Lung (tissue), 12 donors: ENCODE measurements around the gene PRICKLE2. TPM values are rescaled to one million over a fixed set of nuclear protein-coding genes. Genes with fewer than 3 reads are reported as not detected.
A peak's percentile ranks its signal among the peaks of the same experiment; 100 is the strongest.

Experiments used
- ATAC-seq: fragments of 200-7000 bp; cut with Tn5 transposase; one replicate; pipeline ENCODE4 v1.9.1; 2020; ENCODE audit warnings: moderate number of reproducible peaks; ENCODE audit not compliant: insufficient read depth, low FRiP score
- DNase-seq, 3 donors: peaks; one replicate each; pipeline ENCODE4 v3.0.0-alpha.2; 2013 to 2017
- H3K27ac ChIP-seq, 2 donors: one replicate each; pipeline ENCODE4 v1.5.1; 2013; ENCODE audit warnings: mild to moderate bottlenecking in 2 of 2, moderate library complexity in 2 of 2, control low read depth in 1 of 2, inconsistent platforms in 1 of 2, low read depth in 1 of 2, low read length in 1 of 2
- H3K27me3 ChIP-seq, 3 donors: one replicate each; pipeline ENCODE4 v1.5.1; 2013; ENCODE audit warnings: low read length in 2 of 3; ENCODE audit not compliant: control insufficient read depth in 3 of 3, insufficient read depth in 3 of 3
- H3K36me3 ChIP-seq, 4 donors: one replicate each; pipeline ENCODE4 v1.5.1; 2013; ENCODE audit warnings: low read length in 4 of 4, mild to moderate bottlenecking in 1 of 4, moderate library complexity in 1 of 4; ENCODE audit not compliant: control insufficient read depth in 4 of 4, insufficient read depth in 4 of 4
- H3K4me1 ChIP-seq, 5 donors: one replicate each; pipeline ENCODE4 v1.5.1; 2013; ENCODE audit warnings: low read length in 5 of 5, mild to moderate bottlenecking in 2 of 5, moderate library complexity in 1 of 5; ENCODE audit not compliant: control insufficient read depth in 5 of 5, insufficient read depth in 5 of 5
- H3K4me3 ChIP-seq: one replicate; pipeline ENCODE4 v1.5.1; 2013; ENCODE audit warnings: mild to moderate bottlenecking, control low read depth, moderate library complexity
- H3K9ac ChIP-seq, 2 donors: one replicate each; pipeline ENCODE4 v1.5.1; 2013; ENCODE audit warnings: low read length in 2 of 2, control low read depth in 1 of 2; ENCODE audit not compliant: insufficient read depth in 1 of 2
- H3K9me3 ChIP-seq, 4 donors: one replicate each; pipeline ENCODE4 v1.5.1; 2013; ENCODE audit warnings: low read length in 3 of 4, mild to moderate bottlenecking in 1 of 4, moderate library complexity in 1 of 4; ENCODE audit not compliant: control insufficient read depth in 4 of 4, insufficient read depth in 3 of 4
- WGBS, 2 donors: extraction: QIAGEN DNeasy Blood & Tissue Kit; methylation state at CpG; one replicate each; pipeline ENCODE4 v1.1.7; 2013; 5-methylcytosine and 5-hydroxymethylcytosine counted together
- polyA plus RNA-seq, 2 donors: library from polyadenylated mRNA; stranded (reverse); fragments of 200-250 nt; gene quantifications; one replicate each; pipeline ENCODE4 v1.2.1, GENCODE V29; 2013
- total RNA-seq, 2 donors: library from RNA; depleted of rRNA in 1 of 2; stranded (reverse); fragments of >200 nt in 1 of 2; gene quantifications; one replicate each; pipeline ENCODE4 v1.2.1, GENCODE V29; 2014 to 2021
- TF ChIP-seq, protein P1 (sequence below): IDR thresholded peaks from 2 replicates; pipeline ENCODE4 v1.5.1; 2012; ENCODE audit warnings: mild to moderate bottlenecking; ENCODE audit errors: control extremely low read depth, extremely low read depth
- donor health status: control.
- donor health status: control.
- donor health status: Bipolar disorder and iron deficiency.
- donor health status: healthy.
- donor health status: DM: yes; HTN: yes; CAD: no.

Gene PRICKLE2
- total and polyA plus RNA-seq, 4 donors, result 4.0 to 88.0 (median 19.9) TPM

GRCh38 chr3:64218329-64218728 lies 6.9 kb downstream of the PRICKLE2 start:
- Histone ChIP-seq H3K4me1 (peaks cover 18 to 98% (median 45%) of the 10 kb centered on the region in 5 donors), H3K36me3 (peaks cover 0 to 4% (median 0%) of the 10 kb centered on the region in 4 donors), H3K9me3 (no peaks in the 10 kb centered on the region), H3K9ac (no peak overlapping the region), H3K4me3 (no peak overlapping the region), H3K27me3 (no peaks in the 10 kb centered on the region), H3K27ac (no peak overlapping the region)
- TF ChIP-seq, protein P1, sequence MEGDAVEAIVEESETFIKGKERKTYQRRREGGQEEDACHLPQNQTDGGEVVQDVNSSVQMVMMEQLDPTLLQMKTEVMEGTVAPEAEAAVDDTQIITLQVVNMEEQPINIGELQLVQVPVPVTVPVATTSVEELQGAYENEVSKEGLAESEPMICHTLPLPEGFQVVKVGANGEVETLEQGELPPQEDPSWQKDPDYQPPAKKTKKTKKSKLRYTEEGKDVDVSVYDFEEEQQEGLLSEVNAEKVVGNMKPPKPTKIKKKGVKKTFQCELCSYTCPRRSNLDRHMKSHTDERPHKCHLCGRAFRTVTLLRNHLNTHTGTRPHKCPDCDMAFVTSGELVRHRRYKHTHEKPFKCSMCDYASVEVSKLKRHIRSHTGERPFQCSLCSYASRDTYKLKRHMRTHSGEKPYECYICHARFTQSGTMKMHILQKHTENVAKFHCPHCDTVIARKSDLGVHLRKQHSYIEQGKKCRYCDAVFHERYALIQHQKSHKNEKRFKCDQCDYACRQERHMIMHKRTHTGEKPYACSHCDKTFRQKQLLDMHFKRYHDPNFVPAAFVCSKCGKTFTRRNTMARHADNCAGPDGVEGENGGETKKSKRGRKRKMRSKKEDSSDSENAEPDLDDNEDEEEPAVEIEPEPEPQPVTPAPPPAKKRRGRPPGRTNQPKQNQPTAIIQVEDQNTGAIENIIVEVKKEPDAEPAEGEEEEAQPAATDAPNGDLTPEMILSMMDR, result no peak
- DNase-seq, result no peak
- WGBS, 2 donors, result 88 to 90% methylated on average over 3 of the region's 3 CpGs
- ATAC-seq, result no peak

- WGBS, 2 donors, result 47 to 71% methylated on average over 10 of the region's 10 CpGs
- ATAC-seq (no peak), DNase-seq (peak; percentile 52 to 74 (median 67))
- H3K9ac ChIP-seq, result peak overlapping the region in 1 of 2 donors; percentile 71
- H3K27ac ChIP-seq, result peak overlapping the region; percentile 4 to 61
- TF ChIP-seq, protein P1, result no peak
- no peaks in the 10 kb centered on the region for H3K9me3 ChIP-seq
- no peak overlapping the region for H3K4me3 ChIP-seq
- no peaks in the 10 kb centered on the region for H3K36me3 ChIP-seq
- no peaks in the 10 kb centered on the region for H3K27me3 ChIP-seq
- H3K4me1 ChIP-seq, result peaks cover 17 to 95% (median 33%) of the 10 kb centered on the region in 5 donors
Measured at GRCh38 chr3:64216274-64217147, 8.8 kb downstream of the PRICKLE2 start.

GRCh38 chr3:64215559-64215958 lies 9.7 kb downstream of the PRICKLE2 start:
- H3K36me3 ChIP-seq, result no peaks in the 10 kb centered on the region
- H3K4me1 ChIP-seq, result peaks cover 19 to 95% (median 27%) of the 10 kb centered on the region in 5 donors
- no peaks in the 10 kb centered on the region for H3K9me3 ChIP-seq
- 96 to 99% methylated on average over 3 of the region's 3 CpGs for whole genome bisulfite sequencing, 2 donors
- ATAC-seq (no peak), DNase-seq (no peak)
- no peak overlapping the region for H3K4me3 ChIP-seq
- H3K27me3 ChIP-seq, result no peaks in the 10 kb centered on the region
- no peak overlapping the region for H3K27ac ChIP-seq
- TF ChIP-seq, protein P1, result no peak
- H3K9ac ChIP-seq, result peak overlapping the region in 1 of 2 donors; percentile 73
